ENCODE results near the gene FOXP3. TPM values are rescaled to one million over a fixed set of nuclear protein-coding genes. Genes with fewer than 3 reads are reported as not detected.

The FOXP3 gene
- total RNA-seq, 1 experiment from 2014 or later: 0.15 TPM

DNA sequence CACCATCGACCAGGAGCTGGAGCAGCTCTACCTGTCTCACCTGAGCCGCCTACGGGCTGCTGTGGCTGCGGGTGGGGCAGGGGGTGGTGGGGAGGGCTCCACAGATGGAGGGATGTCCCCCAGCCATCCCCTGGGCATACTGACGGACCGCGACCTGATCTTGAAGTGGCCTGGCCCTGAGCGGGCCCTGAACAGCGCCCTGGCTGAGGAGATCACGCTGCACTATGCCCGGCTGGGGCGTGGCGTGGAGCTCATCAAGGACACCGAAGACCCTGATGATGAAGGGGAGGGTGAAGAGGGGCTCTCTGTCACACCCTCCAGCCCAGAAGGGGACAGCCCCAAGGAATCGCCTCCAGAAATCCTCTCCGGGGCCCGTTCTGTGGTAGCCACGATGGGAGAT lies 21.6 kb upstream of the FOXP3 start:
- RAD21 ChIA-PET (ENCODE audit: low non-redundant PET in 1 of 2, low total read pairs in 2 of 2, uncharacterized antibody in 2 of 2, unreplicated experiment in 2 of 2): no interaction called here
- CTCF ChIA-PET: no interaction called here

More for the DNA sequence above, 21.6 kb upstream of the FOXP3 start:
- TF ChIP-seq ZNF274 (IDR thresholded peaks at IDR 0.05; ENCODE audit: low read depth, low read length) (no peak), SRF (IDR thresholded peaks at IDR 0.05; ENCODE audit: low read depth) (no peak), TCF7L2 (IDR thresholded peaks at IDR 0.05; ENCODE audit: borderline replicate concordance, extremely low read depth, insufficient read depth, insufficient read length) (no peak), EGR1 (IDR thresholded peaks at IDR 0.05; ENCODE audit: low read depth) (no peak), ELF1 (IDR thresholded peaks at IDR 0.05; ENCODE audit: borderline replicate concordance, low read depth) (no peak), CEBPB (IDR thresholded peaks at IDR 0.05; ENCODE audit: low read depth) (no peak), SIN3A (IDR thresholded peaks at IDR 0.05; ENCODE audit: low read depth) (no peak), SP1 (IDR thresholded peaks at IDR 0.05; ENCODE audit: low read depth) (no peak), POLR2A (IDR thresholded peaks at IDR 0.05; ENCODE audit: borderline replicate concordance, extremely low read depth, insufficient read depth, insufficient read length) (no peak), CBX3 (IDR thresholded peaks at IDR 0.05; ENCODE audit: low read depth) (no peak), FOSL1 (IDR thresholded peaks at IDR 0.05; ENCODE audit: low read depth) (no peak), EZH2phosphoT487 (IDR thresholded peaks at IDR 0.05; ENCODE audit: borderline replicate concordance) (no peak)
- TF ChIP-seq, protein P1, sequence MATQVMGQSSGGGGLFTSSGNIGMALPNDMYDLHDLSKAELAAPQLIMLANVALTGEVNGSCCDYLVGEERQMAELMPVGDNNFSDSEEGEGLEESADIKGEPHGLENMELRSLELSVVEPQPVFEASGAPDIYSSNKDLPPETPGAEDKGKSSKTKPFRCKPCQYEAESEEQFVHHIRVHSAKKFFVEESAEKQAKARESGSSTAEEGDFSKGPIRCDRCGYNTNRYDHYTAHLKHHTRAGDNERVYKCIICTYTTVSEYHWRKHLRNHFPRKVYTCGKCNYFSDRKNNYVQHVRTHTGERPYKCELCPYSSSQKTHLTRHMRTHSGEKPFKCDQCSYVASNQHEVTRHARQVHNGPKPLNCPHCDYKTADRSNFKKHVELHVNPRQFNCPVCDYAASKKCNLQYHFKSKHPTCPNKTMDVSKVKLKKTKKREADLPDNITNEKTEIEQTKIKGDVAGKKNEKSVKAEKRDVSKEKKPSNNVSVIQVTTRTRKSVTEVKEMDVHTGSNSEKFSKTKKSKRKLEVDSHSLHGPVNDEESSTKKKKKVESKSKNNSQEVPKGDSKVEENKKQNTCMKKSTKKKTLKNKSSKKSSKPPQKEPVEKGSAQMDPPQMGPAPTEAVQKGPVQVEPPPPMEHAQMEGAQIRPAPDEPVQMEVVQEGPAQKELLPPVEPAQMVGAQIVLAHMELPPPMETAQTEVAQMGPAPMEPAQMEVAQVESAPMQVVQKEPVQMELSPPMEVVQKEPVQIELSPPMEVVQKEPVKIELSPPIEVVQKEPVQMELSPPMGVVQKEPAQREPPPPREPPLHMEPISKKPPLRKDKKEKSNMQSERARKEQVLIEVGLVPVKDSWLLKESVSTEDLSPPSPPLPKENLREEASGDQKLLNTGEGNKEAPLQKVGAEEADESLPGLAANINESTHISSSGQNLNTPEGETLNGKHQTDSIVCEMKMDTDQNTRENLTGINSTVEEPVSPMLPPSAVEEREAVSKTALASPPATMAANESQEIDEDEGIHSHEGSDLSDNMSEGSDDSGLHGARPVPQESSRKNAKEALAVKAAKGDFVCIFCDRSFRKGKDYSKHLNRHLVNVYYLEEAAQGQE (IDR thresholded peaks at IDR 0.05; ENCODE audit: low read depth): no peak
- TF ChIP-seq, protein P2, sequence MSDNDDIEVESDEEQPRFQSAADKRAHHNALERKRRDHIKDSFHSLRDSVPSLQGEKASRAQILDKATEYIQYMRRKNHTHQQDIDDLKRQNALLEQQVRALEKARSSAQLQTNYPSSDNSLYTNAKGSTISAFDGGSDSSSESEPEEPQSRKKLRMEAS (IDR thresholded peaks at IDR 0.05): no peak
- ATAC-seq: no peak
- Histone ChIP-seq H3K9me3 (ENCODE audit: control insufficient read depth in 1 of 2, insufficient read depth in 1 of 2, low read depth in 1 of 2, low read length in 2 of 2) (no peaks in the 10 kb centered on the region), H3K4me1 (ENCODE audit: control insufficient read depth in 1 of 2, insufficient read depth in 2 of 2, low read length in 2 of 2) (peaks cover 0 to 4% of the 10 kb centered on the region in 2 experiments; a peak in 1 of 4 replicates), H4K20me1 (ENCODE audit: insufficient read depth) (no peaks in the 10 kb centered on the region), H3K4me2 (ENCODE audit: low read length) (no peak overlapping the region), H2AFZ (ENCODE audit: low read depth, low read length, poor library complexity, severe bottlenecking) (no peak overlapping the region), H3K9ac (ENCODE audit: low read length) (no peak overlapping the region), H3K9me2 (ENCODE audit: insufficient read depth) (no peaks in the 10 kb centered on the region), H3K36me3 (ENCODE audit: control insufficient read depth in 1 of 2, insufficient read depth in 2 of 2, low read length in 2 of 2) (no peaks in the 10 kb centered on the region), H3K79me2 (ENCODE audit: insufficient read depth, low read length) (no peaks in the 10 kb centered on the region), H3K4me3 (replicated peaks in 1 of 2; ENCODE audit: low read depth in 1 of 2, low read length in 2 of 2) (no peak overlapping the region), H3K27me3 (ENCODE audit: insufficient read depth, low read length) (no peaks in the 10 kb centered on the region), H3K27ac (ENCODE audit: low read depth, low read length) (no peak overlapping the region)
- intact Hi-C loops (cut with micrococcal nuclease): no loop called here
- POLR2A ChIA-PET: no interaction called here
- no peak for DNase-seq (ENCODE audit: low read depth, low spot score)
- BruUV-seq (replicated peaks): no TSS peak

Data from HCT116 (cell line).